Coronary artery (tissue), 2 donors: ENCODE measurements around the gene GRPEL2.
"Not testable (repeated sequence)": the region's sequence is repeated elsewhere in the genome, so short reads cannot be mapped to it uniquely, and the experiment has no call there.

Experiments used
- DNase-seq: peaks from one replicate; pipeline ENCODE4 v3.0.0-alpha.2; 2017; ENCODE audit warnings: low spot score
- H3K27ac ChIP-seq, 2 donors: fragments of 200-600 bp; sonication (generic); one replicate each; pipeline ENCODE4 v1.5.1; 2016 to 2019
- H3K4me3 ChIP-seq: fragments of 200-600 bp; sonication (generic); 2 replicates; pipeline ENCODE4 v1.5.1; 2016; ENCODE audit warnings: mild to moderate bottlenecking, moderate library complexity
- TF ChIP-seq, protein P1 (sequence below): fragments of 200-600 bp; sonication (generic); IDR thresholded peaks from one replicate; pipeline ENCODE4 v1.5.1; 2019; ENCODE audit warnings: antibody characterized with exemption

GRPEL2 gene

DNA sequence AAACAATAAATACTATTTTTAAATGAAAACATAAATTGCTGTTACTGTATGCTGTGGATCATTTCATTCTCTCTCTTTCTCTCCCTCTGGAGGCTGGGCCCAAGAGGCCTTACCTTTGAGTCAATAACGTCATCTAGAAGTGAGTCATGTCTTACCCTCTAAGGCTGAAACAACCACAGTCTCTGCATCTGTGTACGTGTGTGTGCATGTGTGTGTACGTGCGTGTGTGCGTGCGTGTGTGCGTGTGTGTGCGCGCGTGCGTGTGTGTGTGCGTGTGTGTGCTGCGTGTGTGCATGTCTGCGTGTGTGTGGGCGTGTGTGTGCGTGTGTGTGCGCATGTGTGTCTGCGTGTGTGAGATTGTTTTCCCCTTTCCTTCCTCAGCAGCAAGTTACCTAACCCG, 47.4 kb downstream of the GRPEL2 start:
- H3K27ac ChIP-seq: no peak overlapping the region
- TF ChIP-seq, protein P1, sequence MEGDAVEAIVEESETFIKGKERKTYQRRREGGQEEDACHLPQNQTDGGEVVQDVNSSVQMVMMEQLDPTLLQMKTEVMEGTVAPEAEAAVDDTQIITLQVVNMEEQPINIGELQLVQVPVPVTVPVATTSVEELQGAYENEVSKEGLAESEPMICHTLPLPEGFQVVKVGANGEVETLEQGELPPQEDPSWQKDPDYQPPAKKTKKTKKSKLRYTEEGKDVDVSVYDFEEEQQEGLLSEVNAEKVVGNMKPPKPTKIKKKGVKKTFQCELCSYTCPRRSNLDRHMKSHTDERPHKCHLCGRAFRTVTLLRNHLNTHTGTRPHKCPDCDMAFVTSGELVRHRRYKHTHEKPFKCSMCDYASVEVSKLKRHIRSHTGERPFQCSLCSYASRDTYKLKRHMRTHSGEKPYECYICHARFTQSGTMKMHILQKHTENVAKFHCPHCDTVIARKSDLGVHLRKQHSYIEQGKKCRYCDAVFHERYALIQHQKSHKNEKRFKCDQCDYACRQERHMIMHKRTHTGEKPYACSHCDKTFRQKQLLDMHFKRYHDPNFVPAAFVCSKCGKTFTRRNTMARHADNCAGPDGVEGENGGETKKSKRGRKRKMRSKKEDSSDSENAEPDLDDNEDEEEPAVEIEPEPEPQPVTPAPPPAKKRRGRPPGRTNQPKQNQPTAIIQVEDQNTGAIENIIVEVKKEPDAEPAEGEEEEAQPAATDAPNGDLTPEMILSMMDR: no peak
- H3K4me3 ChIP-seq: no peak overlapping the region
- no peak for DNase-seq

DNA sequence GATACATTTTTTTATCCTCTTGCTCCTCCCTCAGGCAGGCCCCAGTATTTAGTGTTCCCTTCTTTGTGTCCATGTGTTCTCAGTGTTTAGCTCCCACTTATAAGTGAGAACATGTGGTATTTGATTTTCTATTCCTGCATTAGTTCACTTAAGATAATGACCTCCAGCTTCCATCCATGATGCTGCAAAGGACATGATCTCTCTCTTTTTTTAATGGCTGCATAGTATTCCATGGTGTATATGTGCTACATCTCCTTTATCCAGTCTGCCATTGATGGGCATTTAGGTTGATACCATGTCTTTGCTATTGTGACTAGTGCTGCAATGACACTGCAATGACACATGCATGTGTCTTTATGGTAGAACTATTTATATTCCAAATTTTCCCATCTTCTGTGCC, 49.7 kb downstream of the GRPEL2 start:
- not testable (repeated sequence) for DNase-seq, H3K4me3 ChIP-seq, H3K27ac ChIP-seq

DNA sequence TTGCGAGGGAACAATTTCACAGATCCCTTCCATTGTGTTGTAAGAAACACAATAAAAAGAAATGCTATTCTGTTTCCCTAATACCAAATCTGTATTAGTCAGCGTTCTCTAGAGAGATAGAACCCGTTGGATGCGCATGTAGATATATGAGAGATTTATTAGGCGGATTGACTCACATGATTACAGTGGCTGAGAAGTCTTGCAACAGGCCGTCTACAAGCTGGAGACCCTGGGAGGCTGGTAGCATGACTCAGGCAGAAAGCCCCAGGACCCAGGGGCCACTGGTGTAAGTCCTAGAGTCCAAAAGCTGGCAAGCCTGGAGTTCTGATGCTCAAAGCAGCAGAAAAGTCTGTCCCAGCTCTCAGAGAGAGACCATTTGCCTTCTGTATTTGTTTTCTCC, 52.2 kb downstream of the GRPEL2 start:
- no peak for DNase-seq
- TF ChIP-seq, protein P1: no peak
- H3K4me3 ChIP-seq: no peak overlapping the region
- no peak overlapping the region for H3K27ac ChIP-seq

DNA sequence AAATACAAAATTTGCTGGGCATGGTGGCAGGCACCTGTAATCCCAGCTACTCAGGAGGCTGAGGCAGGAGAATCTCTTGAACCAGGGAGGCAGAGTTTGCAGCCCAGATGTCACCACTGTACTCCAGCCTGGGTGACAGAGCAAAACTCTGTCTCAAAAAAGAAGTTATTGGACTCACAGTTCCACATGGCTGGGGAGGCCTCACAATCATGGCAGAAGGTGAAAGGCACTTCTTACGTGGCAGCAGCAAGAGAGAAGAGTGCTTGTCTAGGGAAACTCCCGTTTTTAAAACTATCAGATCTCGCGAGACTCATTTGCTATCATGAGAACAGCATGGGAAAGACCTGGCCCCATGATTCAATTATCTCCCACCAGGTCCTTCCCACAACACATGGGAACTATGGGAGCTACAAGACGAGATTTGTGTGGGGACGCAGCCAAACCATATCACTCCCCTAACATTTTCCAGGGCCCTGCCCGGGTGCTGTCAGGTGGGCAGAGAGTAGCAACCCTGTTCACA, 53.5 kb downstream of the GRPEL2 start:
- H3K4me3 ChIP-seq, DNase-seq, H3K27ac ChIP-seq: not testable (repeated sequence)

DNA sequence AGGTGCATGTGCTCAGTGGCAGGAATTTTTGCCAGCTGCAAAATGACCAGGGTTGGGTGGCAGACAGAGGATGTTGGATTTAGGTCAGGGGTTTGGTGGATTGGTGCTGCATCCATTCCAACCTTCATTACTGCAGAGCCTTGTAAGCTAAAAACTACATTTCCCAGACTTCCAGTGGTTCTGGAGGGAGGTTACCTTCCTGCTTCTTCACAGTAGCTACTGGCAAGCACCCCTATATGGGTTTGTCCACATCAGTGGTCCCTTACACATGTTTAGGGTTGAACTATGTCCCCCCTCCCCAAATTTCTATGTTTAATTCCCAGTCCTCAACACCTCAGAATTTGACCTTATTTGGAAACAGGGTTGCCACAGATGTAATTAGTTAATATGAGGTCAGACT, 54.5 kb downstream of the GRPEL2 start:
- no peak for DNase-seq
- Histone ChIP-seq H3K27ac (no peak overlapping the region), H3K4me3 (no peak overlapping the region)
- TF ChIP-seq, protein P1: no peak

DNA sequence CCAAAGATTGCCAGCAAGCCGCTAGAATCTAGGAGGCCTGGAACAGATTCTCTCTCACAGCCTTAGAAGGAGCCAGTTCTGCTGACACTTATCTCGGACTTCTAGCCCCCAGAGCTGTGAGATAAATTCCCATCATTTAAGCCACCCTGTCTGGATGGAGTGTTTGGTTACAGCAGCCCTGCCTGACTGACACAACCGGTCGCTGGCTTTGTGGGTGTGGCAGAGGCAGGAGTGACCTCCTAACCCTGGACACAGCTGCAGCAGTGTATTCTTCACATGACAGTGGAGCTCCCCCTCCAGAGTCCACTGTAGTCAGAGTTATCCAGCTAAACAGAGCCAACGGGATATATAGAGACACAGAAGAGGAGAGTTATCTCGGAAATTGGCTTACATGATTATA, 55.0 kb downstream of the GRPEL2 start:
- no peak for DNase-seq
- no peak overlapping the region for H3K4me3 ChIP-seq
- H3K27ac ChIP-seq: no peak overlapping the region
- TF ChIP-seq, protein P1: no peak

DNA sequence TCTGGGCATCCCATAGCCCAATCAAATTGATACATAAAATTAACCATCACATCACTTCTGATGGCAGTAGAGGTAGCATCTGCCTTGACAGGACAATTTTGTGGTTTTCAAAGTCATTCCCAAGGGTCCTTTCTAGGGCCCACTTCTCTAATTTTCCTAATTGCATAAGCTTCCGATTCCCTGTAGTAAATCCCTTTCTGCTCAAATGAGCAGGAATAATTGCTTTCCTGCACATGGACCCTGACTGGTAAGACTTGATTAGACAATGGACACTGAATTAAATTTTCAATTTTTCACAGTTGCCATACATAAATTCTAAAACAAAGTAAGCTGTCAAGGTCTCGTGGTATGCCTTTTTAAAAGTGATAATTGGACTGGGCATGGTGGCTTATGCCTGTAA, 55.8 kb downstream of the GRPEL2 start:
- no peak overlapping the region for H3K27ac ChIP-seq
- DNase-seq: no peak
- TF ChIP-seq, protein P1: no peak

DNA sequence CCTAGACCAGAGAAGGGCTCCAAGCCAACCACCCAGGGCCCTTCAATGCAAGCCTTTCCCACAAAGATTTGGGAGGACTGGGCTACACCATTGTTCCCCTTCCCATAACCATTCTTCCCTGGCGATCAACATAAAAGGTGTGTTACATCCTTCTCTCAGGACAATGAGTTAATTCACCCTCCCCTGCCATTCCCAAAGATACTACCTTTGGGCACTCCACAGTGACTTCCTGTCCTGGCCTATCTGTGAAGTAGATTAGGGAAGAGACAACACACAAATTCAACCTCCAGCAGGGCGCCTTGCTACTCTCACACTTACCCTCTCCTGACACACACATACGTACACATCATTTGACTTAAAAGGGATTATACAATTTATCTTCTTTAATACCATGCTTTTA, 57.0 kb downstream of the GRPEL2 start:
- Histone ChIP-seq H3K27ac (no peak overlapping the region), H3K4me3 (no peak overlapping the region)
- no peak for DNase-seq
- TF ChIP-seq, protein P1: no peak

More for the DNA sequence above, 55.8 kb downstream of the GRPEL2 start:
- no peak overlapping the region for H3K4me3 ChIP-seq
